Dedifferentiated amniotic fluid mesenchymal stem cell (primary cell): ENCODE results near the gene NOD1.

Source experiments
- DNase-seq: peaks from one replicate; pipeline ENCODE4 v3.0.0-alpha.2; 2016; ENCODE audit errors: extremely low spot score

Gene NOD1

DNA sequence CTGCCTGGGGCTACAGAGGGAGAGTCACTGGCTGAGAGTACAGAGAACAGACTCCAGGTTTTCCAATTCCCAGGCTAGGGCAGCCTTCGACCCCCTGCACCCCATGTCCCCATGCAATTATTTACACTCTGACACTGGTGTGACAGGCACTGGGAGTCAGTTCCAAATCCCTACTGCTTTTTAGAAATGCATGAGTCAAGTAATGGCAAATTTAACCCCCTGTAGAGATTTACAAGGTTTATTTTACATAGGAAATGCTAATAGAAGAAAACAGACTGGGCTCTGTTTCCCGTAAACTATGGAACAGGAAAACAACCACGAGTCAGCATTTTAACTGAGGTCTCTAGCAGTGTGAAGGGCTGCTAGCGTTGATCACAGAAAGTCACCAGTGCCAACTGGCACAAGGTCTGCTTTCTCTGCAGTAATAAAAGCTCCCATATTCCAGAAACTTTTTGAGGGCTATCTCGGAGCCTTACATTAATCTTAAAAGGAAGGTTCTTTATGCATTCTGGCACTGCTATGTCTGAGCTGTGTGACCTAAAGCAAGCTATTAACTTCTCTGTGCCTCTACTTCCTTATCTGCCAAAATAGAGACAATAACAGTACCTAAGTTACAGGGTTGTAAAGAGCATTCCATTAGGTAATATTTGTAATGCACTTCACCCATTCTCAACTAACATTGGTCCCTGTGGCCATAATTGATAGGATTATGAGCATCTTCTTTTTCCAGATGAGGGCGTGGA lies 28.2 kb downstream of the NOD1 start:
- no peak for DNase-seq

DNA sequence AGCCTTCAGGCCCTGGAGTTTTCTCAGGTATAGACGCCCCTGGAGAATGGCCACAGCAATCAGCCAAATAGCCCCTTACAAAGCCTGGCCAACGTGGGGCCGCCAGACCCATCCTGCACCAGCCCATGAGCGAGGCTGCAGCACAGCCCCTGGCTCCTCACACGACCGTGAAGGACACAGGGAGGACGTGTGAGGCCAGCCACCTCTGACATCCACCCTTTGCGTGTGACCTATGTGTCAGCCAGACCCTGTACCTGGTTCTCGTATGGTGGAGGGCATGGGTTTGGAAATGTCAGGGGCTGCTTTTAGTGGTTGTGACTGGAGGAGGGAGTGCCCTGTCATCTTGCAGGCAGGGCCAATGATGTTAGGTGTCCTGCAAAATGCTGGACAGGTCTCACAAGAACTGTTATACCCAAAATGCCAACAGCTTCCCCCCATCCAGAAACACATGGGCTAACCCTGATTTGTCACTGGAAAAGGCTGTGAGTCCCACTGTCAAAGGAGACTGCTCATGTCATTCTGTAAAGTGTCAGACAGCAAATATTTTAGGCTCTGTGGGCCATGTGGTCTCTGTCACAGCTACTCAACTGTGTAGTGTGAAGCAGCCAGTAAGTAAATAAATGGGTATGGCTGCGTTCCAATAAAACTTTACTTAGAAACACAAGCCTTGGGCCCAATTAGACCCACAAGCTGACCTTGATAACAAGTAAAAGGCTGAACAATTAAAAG lies 30.0 kb downstream of the NOD1 start:
- no peak for DNase-seq

DNA sequence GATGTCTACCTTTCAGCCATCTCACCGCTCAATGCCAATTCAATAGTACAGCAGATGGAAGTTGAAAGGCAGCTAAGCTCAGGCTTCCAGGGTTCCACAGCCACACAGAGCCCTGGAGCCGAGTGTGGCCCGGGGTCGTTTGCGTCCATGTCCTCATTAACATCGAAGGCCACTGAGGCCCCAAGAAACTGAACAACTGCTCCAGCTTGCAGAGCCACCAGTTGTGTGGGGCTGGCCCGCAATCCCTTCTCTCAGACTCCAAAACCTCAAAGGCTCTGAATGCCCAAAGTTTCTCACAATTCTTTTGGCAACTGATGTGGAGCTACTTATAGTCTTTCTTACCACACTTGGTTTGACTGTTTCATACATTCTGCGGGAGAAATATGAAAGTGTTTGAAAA lies 31.1 kb downstream of the NOD1 start:
- DNase-seq = no peak

DNA sequence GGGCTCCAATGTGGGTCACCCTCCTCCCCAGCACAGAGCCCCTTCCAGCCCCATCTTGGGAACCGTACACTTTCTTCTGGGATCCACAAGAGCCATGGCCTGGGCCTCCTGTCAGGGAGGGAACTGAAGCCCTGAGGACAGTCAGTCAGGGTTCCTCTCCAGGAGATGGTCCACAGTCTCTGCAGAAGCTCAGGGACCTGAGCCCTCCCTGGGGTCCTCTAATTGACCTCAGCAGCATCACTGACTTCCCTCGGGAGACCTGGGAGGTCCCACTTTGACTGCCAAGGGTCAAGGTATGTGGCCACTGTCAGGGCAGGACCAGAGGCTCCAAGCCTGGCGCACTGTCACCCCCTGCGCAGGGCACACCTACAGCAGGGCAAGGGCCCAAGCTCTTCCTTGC lies 32.3 kb downstream of the NOD1 start:
- DNase-seq = no peak

DNA sequence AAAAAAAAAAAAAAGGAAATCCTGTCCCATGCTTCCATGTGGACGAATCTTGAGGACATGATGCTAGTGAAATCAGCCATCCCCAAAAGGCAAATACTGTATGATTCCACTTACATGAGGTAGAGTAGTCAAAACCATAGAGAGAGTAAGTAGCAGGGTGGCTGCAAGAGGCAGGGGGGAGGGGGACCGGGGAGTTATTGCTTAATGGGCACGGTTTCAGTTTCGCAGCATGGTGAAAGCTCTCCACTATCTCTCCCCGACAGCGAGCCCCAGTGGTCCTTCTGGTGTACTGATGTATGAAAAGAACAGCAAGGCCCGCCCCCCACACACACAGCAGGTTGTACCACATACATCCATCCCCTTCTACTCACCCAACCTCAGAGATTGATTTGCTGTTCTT lies 32.8 kb downstream of the NOD1 start:
- DNase-seq = no peak

DNA sequence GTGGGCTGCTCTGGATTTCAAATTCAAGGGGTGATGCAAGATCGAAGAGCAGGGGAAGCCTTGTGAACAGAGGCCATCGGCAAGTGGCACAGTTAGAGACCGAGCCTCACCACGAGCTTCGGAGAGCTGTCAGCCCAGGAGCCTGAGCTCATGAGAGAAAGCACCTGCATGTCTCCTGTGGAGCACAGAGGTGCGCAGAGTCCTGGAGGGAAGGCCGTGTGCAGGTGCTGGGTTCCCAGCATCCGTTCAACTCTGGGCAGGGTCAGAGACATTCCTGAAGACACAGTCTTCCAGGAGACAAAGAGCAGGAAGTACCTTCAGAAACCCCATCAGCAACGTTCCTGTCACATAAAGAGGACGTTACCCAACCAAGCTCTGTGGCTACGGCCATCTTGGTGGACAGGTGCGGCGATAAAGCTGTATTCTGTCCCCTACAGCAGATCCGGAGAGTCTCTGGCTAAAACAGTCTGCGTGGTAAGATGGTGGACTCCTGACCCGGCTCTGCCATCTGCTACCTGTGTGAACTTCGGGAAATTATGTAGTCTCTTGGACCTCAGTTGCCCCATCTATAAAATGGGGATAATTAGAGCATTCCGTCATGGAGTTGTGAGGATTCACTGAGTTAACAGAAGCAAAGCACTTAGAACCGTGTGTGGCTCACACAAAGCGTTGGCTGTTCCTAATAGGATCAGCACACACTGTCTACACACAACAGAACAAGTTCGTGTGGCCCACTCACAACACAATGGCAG lies 40.6 kb downstream of the NOD1 start:
- DNase-seq = no peak

DNA sequence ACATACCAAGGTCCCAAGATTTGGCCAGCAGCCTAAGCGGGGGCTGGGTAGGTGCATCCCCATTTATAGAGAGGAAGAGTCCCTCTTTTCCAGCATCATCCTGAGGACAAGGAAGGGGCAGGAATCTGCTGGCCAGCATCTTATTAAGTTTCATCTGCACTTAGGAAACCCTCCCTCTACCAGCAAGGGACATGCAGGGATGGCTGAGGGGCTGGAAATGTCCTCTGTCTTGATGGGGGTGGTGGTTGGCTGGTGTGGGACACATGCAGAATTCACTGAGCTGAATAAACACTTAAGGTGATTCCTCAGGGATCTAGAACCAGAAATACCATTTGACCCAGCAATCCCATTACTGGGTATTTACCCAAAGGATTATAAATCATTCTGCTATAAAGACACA lies 42.1 kb downstream of the NOD1 start:
- DNase-seq = no peak

DNA sequence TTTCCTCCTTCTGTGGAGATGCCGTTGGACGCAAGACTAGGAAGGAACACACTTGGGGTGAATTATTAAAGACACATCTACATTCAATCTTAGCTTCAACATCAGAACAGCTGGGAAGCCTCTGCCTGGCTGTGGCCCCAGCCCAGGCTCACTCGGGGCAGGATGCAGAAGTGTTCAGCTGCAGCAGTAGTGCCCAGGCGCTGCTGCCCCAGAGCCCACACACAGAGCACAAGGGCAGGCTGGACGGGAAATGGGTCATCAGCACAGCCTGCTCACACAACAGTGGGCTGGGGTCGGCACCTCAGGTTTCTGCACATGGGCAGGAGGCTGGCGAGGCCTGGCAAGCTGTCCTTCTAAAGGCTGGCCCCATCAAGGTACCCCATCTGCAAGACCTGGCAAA lies 42.5 kb downstream of the NOD1 start:
- no peak for DNase-seq

DNA sequence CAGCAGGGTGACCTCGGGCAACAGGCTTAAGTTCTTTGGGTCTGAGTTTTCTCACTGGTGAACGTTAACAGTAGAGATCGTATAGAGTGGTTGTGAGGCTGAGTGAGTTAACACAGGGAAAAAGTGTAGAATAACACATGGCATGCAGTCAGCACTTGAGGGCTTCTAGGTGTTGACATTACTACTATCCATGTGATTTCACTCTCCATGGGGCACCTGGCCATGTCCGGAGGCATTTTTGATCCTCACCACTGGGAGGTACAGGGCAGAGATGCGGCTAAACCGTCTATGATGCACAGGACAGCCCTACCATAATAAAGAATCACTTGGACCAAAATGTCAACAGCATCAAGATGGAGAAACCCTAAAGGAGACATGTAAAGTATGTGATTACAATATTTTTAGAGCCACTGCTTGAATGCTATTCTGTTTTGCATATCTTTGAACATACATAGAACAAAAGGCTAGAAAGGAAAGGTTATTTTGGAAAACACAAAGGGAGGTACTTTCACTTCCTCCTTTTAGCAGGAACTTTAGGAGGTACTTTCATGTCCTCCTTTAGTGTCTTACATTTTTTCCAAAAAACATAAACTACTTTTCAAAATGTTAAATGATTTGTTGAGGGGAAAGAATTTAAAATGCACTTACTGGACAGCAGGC lies 44.3 kb downstream of the NOD1 start:
- no peak for DNase-seq

DNA sequence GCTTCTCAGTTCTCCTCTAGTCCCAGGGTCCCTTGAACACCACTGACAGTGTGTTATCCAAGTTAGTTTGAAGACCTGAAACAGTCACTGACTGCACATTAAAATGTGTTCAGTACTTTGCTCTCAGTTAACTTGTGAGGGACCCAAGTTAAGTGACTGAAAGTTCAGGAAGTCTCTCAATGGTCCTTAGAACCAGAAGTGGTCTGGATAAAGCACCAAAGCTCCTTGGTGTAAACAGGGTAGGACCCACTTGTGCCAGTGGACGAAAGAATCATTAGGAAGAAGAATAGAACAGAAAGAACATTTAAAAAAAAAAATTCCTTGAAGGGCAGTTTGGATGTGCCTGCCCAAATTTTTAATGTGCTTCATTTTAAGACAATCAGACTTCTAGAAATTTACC lies 45.1 kb downstream of the NOD1 start:
- no peak for DNase-seq

DNA sequence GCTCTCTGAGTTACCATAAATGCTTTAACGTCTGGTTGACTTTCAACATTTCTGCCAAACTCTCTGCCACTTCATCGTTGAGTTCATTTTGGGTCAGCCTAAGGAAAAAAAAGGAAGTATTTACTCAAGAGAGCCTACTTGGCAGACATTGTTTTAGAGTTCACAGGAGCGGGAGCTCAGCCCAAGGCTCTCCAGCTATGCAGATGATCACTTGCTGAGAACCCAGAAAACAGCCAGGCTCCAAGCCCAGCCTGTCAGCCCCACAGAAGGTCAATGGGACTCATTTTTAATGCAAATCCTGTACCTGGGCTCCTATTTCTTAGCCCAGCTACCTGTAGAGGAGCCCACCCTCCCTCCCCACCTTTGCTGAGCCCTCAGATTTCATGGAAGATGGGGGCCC lies 45.5 kb downstream of the NOD1 start:
- DNase-seq = peak; percentile 54

DNA sequence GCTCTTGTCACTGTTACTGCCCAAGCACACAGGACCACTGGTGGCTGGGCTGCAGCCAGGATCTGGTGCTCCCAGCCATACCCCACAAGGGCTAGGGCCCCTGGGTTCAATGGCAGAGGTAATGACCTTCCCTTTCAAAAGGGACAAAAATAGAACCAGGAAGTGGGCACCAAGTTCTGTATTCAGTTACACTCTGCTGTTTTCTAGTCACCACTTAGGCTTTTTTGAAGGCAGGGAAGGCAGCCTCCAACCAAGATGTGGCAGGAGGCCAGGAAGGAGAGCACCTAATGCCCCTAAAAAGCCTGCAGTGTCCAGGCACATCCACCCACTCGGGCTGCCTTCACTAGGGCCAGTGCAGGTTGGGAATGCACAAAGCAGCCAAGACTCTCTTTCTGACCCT lies 47.8 kb downstream of the NOD1 start:
- no peak for DNase-seq

DNA sequence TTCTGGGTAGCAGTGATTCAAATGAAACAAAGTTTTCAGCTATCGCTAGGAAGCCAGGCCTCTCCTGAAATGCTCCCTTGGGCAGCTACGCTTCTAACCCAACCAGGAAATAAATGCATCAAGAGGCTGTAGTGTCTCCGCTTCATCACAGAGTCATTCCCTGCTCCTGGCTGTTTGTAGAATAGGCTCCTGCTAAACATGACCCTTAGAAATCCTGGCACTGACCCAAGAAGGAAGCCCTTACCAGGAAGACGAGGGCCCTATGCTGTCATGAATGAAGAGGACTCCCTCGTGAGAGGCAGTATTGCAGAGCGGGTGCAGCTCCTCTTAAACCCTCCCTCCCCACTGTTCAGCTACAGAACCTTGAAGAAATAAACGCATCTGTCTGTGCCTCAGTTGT lies 48.3 kb downstream of the NOD1 start:
- no peak for DNase-seq

DNA sequence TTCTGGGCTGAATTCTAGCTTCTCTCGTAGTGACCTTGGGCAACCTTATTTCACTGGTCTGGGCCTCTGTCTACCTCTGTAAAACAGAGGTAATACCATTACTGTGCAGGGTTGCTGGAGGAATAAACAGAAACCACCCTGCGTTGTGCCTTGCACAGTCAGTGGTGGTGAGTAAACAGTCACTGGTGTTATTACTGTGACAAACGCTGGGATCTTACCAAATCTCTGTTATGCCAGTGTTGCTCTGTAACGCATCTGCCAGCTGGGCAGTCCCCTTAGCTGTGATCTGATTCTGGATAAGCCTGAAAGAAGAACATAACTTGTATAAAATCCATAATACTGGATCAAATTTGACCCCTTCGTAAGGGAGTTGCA lies 49.4 kb downstream of the NOD1 start:
- no peak for DNase-seq

DNA sequence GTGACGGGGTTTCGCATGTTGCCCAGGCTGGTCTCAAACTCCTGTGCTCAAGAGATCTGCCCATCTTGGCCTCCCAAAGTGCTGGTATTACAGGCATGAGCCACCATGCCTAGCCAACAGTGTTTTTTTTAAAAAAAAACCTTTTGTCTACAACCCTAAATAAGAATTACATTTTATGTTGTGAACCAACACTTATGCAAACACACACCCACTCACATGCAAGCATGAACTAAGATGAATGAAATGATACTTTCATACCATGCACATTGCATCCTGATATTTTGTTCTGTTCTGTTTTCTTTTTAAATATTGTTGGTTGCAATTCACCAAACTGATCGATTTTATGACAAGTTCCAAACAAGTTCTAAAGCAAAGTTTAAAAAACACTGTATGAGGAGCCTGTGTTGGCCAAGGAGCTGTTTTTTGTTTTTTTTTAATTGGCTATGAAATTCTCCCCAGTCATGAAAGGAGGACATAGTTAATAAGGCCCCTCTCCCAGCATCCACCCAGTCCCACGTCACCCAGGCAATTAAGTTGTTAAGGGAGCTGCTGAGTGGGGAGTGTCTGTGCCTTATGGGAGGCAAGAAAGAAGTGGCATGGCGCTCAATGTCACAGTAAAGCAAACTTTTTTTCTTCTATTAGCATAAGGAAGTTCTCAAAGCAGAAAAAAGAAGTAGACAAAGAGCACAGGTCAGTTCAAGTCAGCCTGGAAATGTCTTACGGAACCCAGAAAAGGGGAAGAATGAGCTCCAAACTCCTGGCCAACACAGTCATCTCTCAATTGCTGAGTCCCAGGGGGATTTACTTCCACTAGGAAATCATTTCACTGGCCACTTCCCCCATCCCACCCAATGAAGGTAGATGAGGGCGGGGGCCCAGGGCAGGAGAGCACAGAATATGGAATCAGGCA lies 50.1 kb downstream of the NOD1 start:
- no peak for DNase-seq

DNA sequence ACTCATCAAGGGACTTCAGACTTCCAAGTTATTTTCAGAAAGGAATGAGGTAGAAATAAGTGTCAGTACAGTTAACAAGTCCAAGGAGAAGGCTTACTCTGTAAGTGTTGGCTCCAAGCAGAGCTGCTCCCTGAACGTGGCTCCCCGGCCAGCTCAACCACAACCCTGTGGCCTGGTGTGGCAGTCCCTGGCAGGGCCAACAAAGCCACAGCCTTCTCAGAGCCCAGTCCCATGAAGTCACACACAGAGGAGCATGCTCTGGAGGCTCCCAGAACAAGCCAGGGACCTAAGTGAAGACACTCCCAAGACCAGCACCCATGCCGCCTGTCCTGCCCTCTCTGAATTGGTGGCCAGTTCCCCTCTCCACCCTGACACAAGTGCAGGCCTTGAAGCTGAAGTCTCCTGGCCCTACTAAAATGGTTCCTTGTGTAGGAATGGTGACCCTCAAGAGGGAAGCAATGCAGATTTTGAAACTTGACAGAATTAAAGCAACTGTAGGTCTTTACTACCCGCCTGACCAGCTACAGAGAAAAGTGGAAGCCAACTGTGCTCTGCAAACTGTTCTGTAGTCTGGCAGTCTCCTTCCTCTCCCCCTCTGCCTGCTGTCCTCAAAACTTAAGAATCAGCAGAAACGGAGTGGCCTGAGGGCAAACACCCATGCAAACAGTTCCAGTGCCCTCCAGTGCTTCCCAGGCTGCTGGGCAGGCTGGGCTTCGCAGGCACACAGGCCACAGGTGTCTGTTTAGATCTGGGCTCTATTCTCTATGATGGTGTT lies 51.1 kb downstream of the NOD1 start:
- DNase-seq = no peak

DNA sequence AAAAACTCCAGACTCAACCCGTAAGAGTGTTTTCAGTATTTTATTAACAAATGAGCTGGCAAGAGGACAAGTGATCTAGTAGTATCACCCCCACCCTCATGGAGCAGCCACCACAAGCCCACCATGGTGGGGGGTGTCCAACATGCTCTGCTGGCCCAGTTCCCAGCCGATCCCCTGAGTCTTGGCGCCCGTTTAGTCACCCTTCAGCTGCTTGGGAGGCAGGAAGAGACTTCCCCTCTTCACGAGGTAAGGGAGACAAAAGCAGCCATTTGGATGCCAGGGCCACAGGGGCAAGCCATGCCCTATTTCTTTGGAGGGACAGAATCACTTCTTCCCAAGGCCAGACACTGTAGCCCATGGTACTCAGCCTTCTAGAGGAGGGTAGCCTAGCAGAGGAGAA lies 54.1 kb downstream of the NOD1 start:
- DNase-seq = no peak

DNA sequence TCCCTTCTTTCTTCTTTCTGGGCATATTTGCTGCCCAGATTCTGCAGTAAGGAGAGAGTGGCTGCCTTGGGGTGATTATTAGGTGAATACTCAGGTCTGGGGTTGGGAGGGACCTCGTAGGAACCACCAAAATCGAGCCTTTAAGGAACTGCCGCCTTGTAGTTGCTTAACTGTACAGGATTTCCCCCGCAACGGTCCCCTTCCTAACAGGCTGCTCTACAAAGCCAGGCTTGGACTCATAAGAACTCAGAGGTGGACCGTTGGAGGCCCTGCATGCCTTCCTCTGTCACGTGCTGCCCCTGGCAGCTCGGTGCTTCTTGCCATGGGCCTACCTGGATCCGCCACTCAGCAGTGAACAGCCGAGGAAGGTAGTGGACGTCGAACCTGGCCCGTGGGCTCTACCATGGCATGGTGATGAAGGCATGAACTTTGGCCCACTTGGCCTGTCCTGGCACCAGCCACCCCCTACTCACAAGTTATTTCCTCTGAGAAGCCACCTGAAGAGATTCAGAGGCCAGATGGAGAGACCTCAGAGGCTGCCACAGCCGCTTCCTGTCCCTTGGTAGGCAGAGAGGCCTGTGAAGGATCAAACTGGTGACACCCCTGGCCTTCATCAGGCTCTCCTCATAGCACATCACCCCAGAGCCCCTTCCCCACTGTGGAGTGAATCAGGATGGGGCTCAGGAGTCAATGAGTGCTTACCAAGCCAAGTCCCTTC lies 54.6 kb downstream of the NOD1 start:
- DNase-seq = no peak

DNA sequence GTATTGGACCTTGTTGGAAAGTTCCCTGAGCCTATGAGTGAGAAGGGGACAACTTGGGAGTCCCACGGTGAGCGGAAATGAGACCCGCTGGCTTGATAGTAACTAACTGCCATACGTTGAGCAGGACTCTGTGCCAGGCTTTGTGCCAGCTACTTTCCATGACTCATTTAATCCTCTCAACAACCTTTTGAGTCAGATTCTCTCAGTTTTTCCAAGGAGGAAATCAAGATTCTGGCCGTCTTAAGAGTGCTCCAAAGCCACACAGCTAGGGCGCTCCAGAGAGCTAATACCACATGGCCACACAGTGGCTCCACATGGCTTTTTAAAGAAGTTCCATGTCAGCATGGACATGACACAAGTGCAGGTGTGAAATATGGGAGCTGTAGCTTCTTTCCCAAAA lies 55.7 kb downstream of the NOD1 start:
- DNase-seq = no peak

DNA sequence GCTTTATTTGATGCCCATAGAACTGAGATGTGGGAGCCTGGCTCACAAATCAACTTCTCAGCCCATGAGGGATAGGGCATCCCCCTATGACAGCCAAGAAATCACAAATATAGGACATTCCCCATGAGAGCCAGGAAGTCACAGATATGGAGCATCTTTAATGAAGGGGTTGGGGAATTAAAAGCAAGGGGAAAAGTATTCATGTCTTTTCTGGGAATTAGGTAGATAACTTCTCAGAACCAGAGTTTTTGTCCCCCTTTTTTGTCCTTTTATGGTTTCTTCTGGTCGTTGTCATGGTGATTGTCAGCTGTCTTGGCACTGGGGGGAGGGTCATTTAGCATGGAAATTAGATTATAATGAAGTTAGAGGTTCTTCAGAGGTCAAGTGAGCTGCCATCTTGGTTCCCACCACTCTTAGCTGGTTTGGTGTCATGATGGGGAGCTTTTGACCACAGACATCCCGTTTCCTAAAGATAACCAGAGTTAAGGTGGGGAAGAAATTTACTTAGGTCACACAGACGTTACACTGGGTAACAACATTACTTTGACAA lies 56.9 kb downstream of the NOD1 start:
- no peak for DNase-seq
